ENCODE measurements around the gene GPR55.
"Not testable (repeated sequence)": the region's sequence is repeated elsewhere in the genome, so short reads cannot be mapped to it uniquely, and the experiment has no call there.

DNA sequence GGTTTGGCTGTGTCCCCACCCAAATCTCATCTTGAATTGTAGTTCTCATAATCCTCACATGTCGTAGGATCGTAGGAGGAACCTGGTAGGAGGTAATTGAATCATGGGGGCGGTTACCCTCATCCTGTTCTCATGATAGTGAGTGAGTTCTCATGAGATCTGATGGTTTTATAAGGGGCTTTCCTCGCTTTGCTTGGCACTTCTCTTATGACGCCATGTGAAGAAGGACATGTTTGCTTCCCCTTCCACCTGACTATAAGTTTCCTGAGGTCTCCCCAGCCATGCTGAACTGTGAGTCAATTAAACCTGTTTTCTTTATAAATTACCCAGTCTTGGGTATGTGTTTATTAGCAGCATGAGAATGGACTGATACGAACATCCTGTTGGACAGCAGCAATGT lies 11.2 kb upstream of the GPR55 start:
- not testable (repeated sequence) for TF ChIP-seq POLR2A (IDR thresholded peaks at IDR 0.05)
- TF ChIP-seq, protein P1, sequence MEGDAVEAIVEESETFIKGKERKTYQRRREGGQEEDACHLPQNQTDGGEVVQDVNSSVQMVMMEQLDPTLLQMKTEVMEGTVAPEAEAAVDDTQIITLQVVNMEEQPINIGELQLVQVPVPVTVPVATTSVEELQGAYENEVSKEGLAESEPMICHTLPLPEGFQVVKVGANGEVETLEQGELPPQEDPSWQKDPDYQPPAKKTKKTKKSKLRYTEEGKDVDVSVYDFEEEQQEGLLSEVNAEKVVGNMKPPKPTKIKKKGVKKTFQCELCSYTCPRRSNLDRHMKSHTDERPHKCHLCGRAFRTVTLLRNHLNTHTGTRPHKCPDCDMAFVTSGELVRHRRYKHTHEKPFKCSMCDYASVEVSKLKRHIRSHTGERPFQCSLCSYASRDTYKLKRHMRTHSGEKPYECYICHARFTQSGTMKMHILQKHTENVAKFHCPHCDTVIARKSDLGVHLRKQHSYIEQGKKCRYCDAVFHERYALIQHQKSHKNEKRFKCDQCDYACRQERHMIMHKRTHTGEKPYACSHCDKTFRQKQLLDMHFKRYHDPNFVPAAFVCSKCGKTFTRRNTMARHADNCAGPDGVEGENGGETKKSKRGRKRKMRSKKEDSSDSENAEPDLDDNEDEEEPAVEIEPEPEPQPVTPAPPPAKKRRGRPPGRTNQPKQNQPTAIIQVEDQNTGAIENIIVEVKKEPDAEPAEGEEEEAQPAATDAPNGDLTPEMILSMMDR (IDR thresholded peaks at IDR 0.05), result not testable (repeated sequence)
